DOHH2 (cell line): Measurements from ENCODE around the gene DRGX.

ENCODE experiments used
- CTCF ChIP-seq: fragments of 200-600 bp; sonication (generic); IDR thresholded peaks from one replicate; pipeline ENCODE4 v1.5.1; 2014; ENCODE audit warnings: antibody characterized with exemption, mild to moderate bottlenecking, low read depth, low read length; ENCODE audit not compliant: poor library complexity, severe bottlenecking
- EZH2phosphoT487 ChIP-seq: fragments of 200-600 bp; sonication (generic); IDR thresholded peaks from 2 replicates; pipeline ENCODE4 v1.6.1; 2017; ENCODE audit warnings: borderline replicate concordance, mild to moderate bottlenecking, antibody characterized with exemption, low read length, moderate library complexity, mixed read lengths

- TF ChIP-seq CTCF (no peak), EZH2phosphoT487 (no peak)
Observed at GRCh38 chr10:49393757-49394156, 2.1 kb downstream of the DRGX start.
